HG03442 (cell line): ENCODE measurements around the gene MAD1L1.
A peak's percentile ranks its signal among the peaks of the same experiment; 100 is the strongest.

ENCODE experiments used
- ATAC-seq: cut with Tn5 transposase; IDR thresholded peaks from one replicate; pipeline ENCODE4 v1.9.1; 2021; ENCODE audit warnings: mild to moderate bottlenecking, moderate library complexity; ENCODE audit not compliant: unreplicated experiment

MAD1L1 gene

GRCh38 chr7:1995426-1995825, 237.3 kb downstream of the MAD1L1 start:
- ATAC-seq = no peak

GRCh38 chr7:1994931-1995330, 237.8 kb downstream of the MAD1L1 start:
- ATAC-seq = no peak

- no peak for ATAC-seq
Observed at GRCh38 chr7:1993776-1994740, 238.7 kb downstream of the MAD1L1 start.

GRCh38 chr7:1993031-1993695, 239.6 kb downstream of the MAD1L1 start:
- no peak for ATAC-seq

GRCh38 chr7:1992554-1992953, 240.2 kb downstream of the MAD1L1 start:
- no peak for ATAC-seq

GRCh38 chr7:1990001-1990670, 242.6 kb downstream of the MAD1L1 start:
- ATAC-seq = no peak

GRCh38 chr7:1989049-1989860, 243.5 kb downstream of the MAD1L1 start:
- no peak for ATAC-seq

GRCh38 chr7:1988533-1988930, 244.2 kb downstream of the MAD1L1 start:
- ATAC-seq = no peak

GRCh38 chr7:1987591-1988532, 244.9 kb downstream of the MAD1L1 start:
- ATAC-seq = no peak

GRCh38 chr7:1987084-1987535, 245.6 kb downstream of the MAD1L1 start:
- ATAC-seq = no peak

GRCh38 chr7:1986366-1987083, 246.2 kb downstream of the MAD1L1 start:
- ATAC-seq = no peak

GRCh38 chr7:1985936-1986335, 246.8 kb downstream of the MAD1L1 start:
- no peak for ATAC-seq

GRCh38 chr7:1985042-1985441, 247.7 kb downstream of the MAD1L1 start:
- no peak for ATAC-seq

- no peak for ATAC-seq
Observed at GRCh38 chr7:1981878-1982230, 250.9 kb downstream of the MAD1L1 start.

GRCh38 chr7:1981201-1981877, 251.4 kb downstream of the MAD1L1 start:
- ATAC-seq = no peak

GRCh38 chr7:1979591-1980560, 252.9 kb downstream of the MAD1L1 start:
- ATAC-seq = peak; percentile 61
